H1 (cell line): ENCODE data around the gene PALM3. TPM values are rescaled to one million over a fixed set of nuclear protein-coding genes. Genes with fewer than 3 reads are reported as not detected.

Experiments
- CTCF ChIA-PET: fragments of 300-600 bp; sonication (Branson Sonifier 250); formaldehyde crosslinking; loops from one replicate; lab custom pipeline; 2021; ENCODE audit not compliant: partially characterized antibody; lab: Charles Lee
- POLR2A ChIA-PET: fragments of 300-600 bp; sonication (Branson Sonifier 250); formaldehyde crosslinking; loops from one replicate; lab custom pipeline; 2021; ENCODE audit warnings: inconsistent platforms; ENCODE audit not compliant: partially characterized antibody; lab: Charles Lee
- DNase-seq, 2 experiments: peaks; one replicate each; pipeline versions ENCODE4 v3.0.0 to v3.0.0-alpha.2; 2010 to 2022; ENCODE audit warnings: low spot score in 2 of 2, low read depth in 1 of 2, mixed read lengths in 1 of 2
- FAIRE-seq: peaks from 2 replicates; lab custom pipeline; 2011; peaks lifted over from hg19 to GRCh38; lab: Jason Lieb, UNC
- H2AFZ ChIP-seq: 2 replicates; pipeline ENCODE4 v1.8.1; 2012; ENCODE audit warnings: low read length, inconsistent platforms
- H2AK5ac ChIP-seq: 2 replicates; pipeline ENCODE4 v1.6.1; 2013; ENCODE audit warnings: low read depth, low read length
- H2BK120ac ChIP-seq: replicated peaks from 2 replicates; pipeline ENCODE3; 2013; ENCODE audit warnings: low read depth, low read length, inconsistent platforms
- H2BK12ac ChIP-seq: 2 replicates; pipeline ENCODE4 v1.6.1; 2013; ENCODE audit warnings: low read depth, low read length
- H2BK15ac ChIP-seq: 2 replicates; pipeline ENCODE4 v1.6.1; 2013; ENCODE audit warnings: low read length
- H2BK20ac ChIP-seq: 2 replicates; pipeline ENCODE4 v1.6.1; 2013; ENCODE audit warnings: low read length
- H2BK5ac ChIP-seq: 2 replicates; pipeline ENCODE4 v1.6.1; 2013; ENCODE audit warnings: low read depth, low read length
- H3K14ac ChIP-seq: 2 replicates; pipeline ENCODE4 v1.6.1; 2013; ENCODE audit warnings: inconsistent platforms; ENCODE audit not compliant: insufficient read length
- H3K18ac ChIP-seq: 2 replicates; pipeline ENCODE4 v1.6.1; 2013; ENCODE audit warnings: low read length; ENCODE audit errors: extremely low read depth
- H3K23ac ChIP-seq: 2 replicates; pipeline ENCODE4 v1.6.1; 2013; ENCODE audit warnings: inconsistent platforms; ENCODE audit not compliant: insufficient read length
- H3K23me2 ChIP-seq: 2 replicates; pipeline ENCODE4 v1.6.1; 2013; ENCODE audit warnings: low read depth, low read length
- H3K27ac ChIP-seq: 2 replicates; pipeline ENCODE4 v1.6.1; 2011; ENCODE audit warnings: low read depth, low read length, inconsistent platforms
- H3K27me3 ChIP-seq, 4 experiments: replicated peaks in 1 of 4; 1 replicate in 1 of 4; 2 replicates in 3 of 4; pipeline versions ENCODE4 v1.6.1 to v1.8.1; 2011 to 2013; ENCODE audit warnings: low read length in 3 of 4, mild to moderate bottlenecking in 3 of 4, inconsistent platforms in 2 of 4, mixed read lengths in 2 of 4, moderate library complexity in 1 of 4; ENCODE audit not compliant: control insufficient read depth in 3 of 4, insufficient read depth in 3 of 4; ENCODE audit errors: extremely low read depth in 1 of 4
- H3K36me3 ChIP-seq, 4 experiments: 2 replicates each; pipeline versions ENCODE4 v1.6.1 to v1.8.1; 2011 to 2013; ENCODE audit warnings: mild to moderate bottlenecking in 4 of 4, low read length in 3 of 4, moderate library complexity in 2 of 4, control low read depth in 1 of 4, inconsistent platforms in 1 of 4; ENCODE audit not compliant: insufficient read depth in 4 of 4, control insufficient read depth in 2 of 4
- H3K4ac ChIP-seq: replicated peaks from 2 replicates; pipeline ENCODE3; 2013; ENCODE audit warnings: low read length, low read depth, mixed read lengths, inconsistent platforms; ENCODE audit not compliant: insufficient read length
- H3K4me1 ChIP-seq, 4 experiments: replicated peaks in 1 of 4; 1 replicate in 1 of 4; 2 replicates in 3 of 4; pipeline versions ENCODE4 v1.6.1 to v1.8.1; 2011 to 2013; ENCODE audit warnings: low read length in 3 of 4, inconsistent platforms in 2 of 4, mixed read lengths in 1 of 4; ENCODE audit not compliant: insufficient read depth in 4 of 4, control insufficient read depth in 3 of 4
- H3K4me2 ChIP-seq, 2 experiments: 2 replicates each; pipeline versions ENCODE4 v1.6.1 to v1.8.1; 2011 to 2013; ENCODE audit warnings: low read depth in 2 of 2, low read length in 2 of 2, control low read depth in 1 of 2, inconsistent platforms in 1 of 2, mild to moderate bottlenecking in 1 of 2; ENCODE audit not compliant: insufficient read depth in 1 of 2
- H3K4me3 ChIP-seq, 4 experiments: fragments of 200-600, 300-600 bp in 1 of 4; sonication (generic), shearing (Covaris generic), sonication (Bioruptor Twin) in 1 of 4; 2 replicates each; pipeline versions ENCODE4 v1.5.1 to v1.8.1; 2011 to 2016; ENCODE audit warnings: low read length in 4 of 4, low read depth in 3 of 4, control low read depth in 2 of 4, inconsistent platforms in 2 of 4, mild to moderate bottlenecking in 2 of 4, mixed read lengths in 1 of 4, moderate library complexity in 1 of 4; ENCODE audit not compliant: insufficient read depth in 2 of 4; ENCODE audit errors: extremely low read depth in 1 of 4
- H3K56ac ChIP-seq: replicated peaks from 2 replicates; pipeline ENCODE3; 2013; ENCODE audit warnings: low read depth, mild to moderate bottlenecking, mixed read lengths, low read length, inconsistent platforms; ENCODE audit not compliant: insufficient read length
- H3K79me1 ChIP-seq: 2 replicates; pipeline ENCODE4 v1.6.1; 2013; ENCODE audit warnings: low read depth, low read length, control low read depth
- H3K79me2 ChIP-seq, 2 experiments: 2 replicates each; pipeline versions ENCODE4 v1.6.1 to v1.8.1; 2012 to 2013; ENCODE audit warnings: low read length in 2 of 2, mild to moderate bottlenecking in 2 of 2, inconsistent platforms in 1 of 2; ENCODE audit not compliant: insufficient read depth in 2 of 2, control insufficient read depth in 1 of 2
- H3K9ac ChIP-seq, 4 experiments: replicated peaks in 1 of 4; 1 replicate in 1 of 4; 2 replicates in 3 of 4; pipeline versions ENCODE4 v1.6.1 to v1.8.1; 2011 to 2013; ENCODE audit warnings: low read depth in 3 of 4, low read length in 3 of 4, control low read depth in 2 of 4, mild to moderate bottlenecking in 2 of 4, moderate library complexity in 2 of 4, inconsistent platforms in 1 of 4; ENCODE audit errors: extremely low read depth in 1 of 4
- H3K9me3 ChIP-seq, 2 experiments: 2 replicates each; pipeline versions ENCODE4 v1.6.1 to v1.8.1; 2012 to 2013; ENCODE audit warnings: mild to moderate bottlenecking in 2 of 2, moderate library complexity in 2 of 2, control low read depth in 1 of 2, inconsistent platforms in 1 of 2, low read depth in 1 of 2, low read length in 1 of 2, mixed read lengths in 1 of 2; ENCODE audit not compliant: insufficient read depth in 2 of 2
- H4K20me1 ChIP-seq, 2 experiments: replicated peaks in 1 of 2; 2 replicates each; pipeline versions ENCODE3 to v1.8.1; 2011 to 2013; ENCODE audit warnings: inconsistent platforms in 2 of 2, low read length in 2 of 2, mild to moderate bottlenecking in 1 of 2; ENCODE audit not compliant: insufficient read depth in 2 of 2, control insufficient read depth in 1 of 2
- H4K5ac ChIP-seq: 2 replicates; pipeline ENCODE4 v1.6.1; 2013; ENCODE audit warnings: low read length, low read depth, mixed read lengths, inconsistent platforms; ENCODE audit not compliant: insufficient read length
- H4K8ac ChIP-seq: 2 replicates; pipeline ENCODE4 v1.8.0; 2013; ENCODE audit warnings: mild to moderate bottlenecking, moderate library complexity, low read length, inconsistent platforms; ENCODE audit not compliant: insufficient read depth; ENCODE audit errors: extremely low read depth
- H4K91ac ChIP-seq: replicated peaks from 2 replicates; pipeline ENCODE3; 2013; ENCODE audit warnings: low read length, mixed read lengths, inconsistent platforms; ENCODE audit not compliant: insufficient read length
- ASH2L ChIP-seq: fragments of 200-600, 300-600 bp; sonication (generic); IDR thresholded peaks from one replicate; pipeline ENCODE4 v1.7.1; 2017; ENCODE audit warnings: low read length
- BACH1 ChIP-seq: IDR thresholded peaks from 2 replicates; pipeline ENCODE4 v1.6.1; 2012; ENCODE audit warnings: low read length, improper control_type of control experiment
- E2F6 ChIP-seq: IDR thresholded peaks from 2 replicates; pipeline ENCODE4 v1.6.1; 2012; ENCODE audit warnings: inconsistent platforms
- KDM4A ChIP-seq: IDR thresholded peaks from one replicate; pipeline ENCODE4 v1.7.1; 2012; ENCODE audit warnings: low read depth, mild to moderate bottlenecking, moderate library complexity, low read length, inconsistent platforms; ENCODE audit not compliant: severe bottlenecking
- KDM5A ChIP-seq: fragments of 200-600 bp; IDR thresholded peaks from 2 replicates; pipeline ENCODE4 v1.7.1; 2012; ENCODE audit warnings: mild to moderate bottlenecking, low read length, inconsistent platforms, mixed read lengths
- PHF8 ChIP-seq: fragments of 200-600 bp; sonication (generic); conservative IDR thresholded peaks from 2 replicates; pipeline ENCODE4 v1.7.1; 2012; ENCODE audit warnings: low read depth, mild to moderate bottlenecking, inconsistent platforms, low read length, moderate library complexity
- RFX5 ChIP-seq: IDR thresholded peaks from 2 replicates; pipeline ENCODE4 v1.6.1; 2011; ENCODE audit warnings: low read depth, low read length, improper control_type of control experiment, borderline replicate concordance
- SIRT6 ChIP-seq: IDR thresholded peaks from one replicate; pipeline ENCODE4 v1.7.1; 2012; ENCODE audit warnings: low read length, inconsistent platforms
- TBP ChIP-seq: IDR thresholded peaks from 2 replicates; pipeline ENCODE4 v1.6.1; 2011; ENCODE audit warnings: low read depth, low read length, improper control_type of control experiment
- USF2 ChIP-seq: IDR thresholded peaks from 2 replicates; pipeline ENCODE4 v1.6.1; 2011; ENCODE audit warnings: low read length, improper control_type of control experiment
- WGBS, 2 experiments: shearing (Covaris generic) in 1 of 2; methylation state at CpG; one replicate each; pipeline versions ENCODE4 v1.1.6 to v1.1.7; 2013 to 2015; ENCODE audit warnings: low lambda C conversion rate in 2 of 2, mixed read lengths in 2 of 2, inconsistent platforms in 1 of 2, low coverage in 1 of 2, missing lambda C conversion rate in 1 of 2; ENCODE audit not compliant: insufficient replicate concordance in 2 of 2, insufficient coverage in 1 of 2, insufficient read length in 1 of 2; ENCODE audit errors: extremely low coverage in 1 of 2, missing lambda C conversion rate in 1 of 2; 5-methylcytosine and 5-hydroxymethylcytosine counted together
- polyA plus RNA-seq, 7 experiments: library from polyadenylated mRNA; depleted of rRNA in 3 of 7; stranded (reverse) in 5 of 7; unstranded in 2 of 7; fragments of >200 nt in 5 of 7; fragments of 200-250 nt in 2 of 7; gene quantifications; 1 replicate in 5 of 7; 2 replicates in 1 of 7; 4 replicates in 1 of 7; pipeline versions ENCODE4 v1.2.1 to v1.2.3, GENCODE V29; 2011 to 2013; ENCODE audit warnings: missing spikeins in 2 of 7, mixed read lengths in 2 of 7
- total RNA-seq: library from RNA; stranded (reverse); fragmentation: NEBNext Ultra II Directional; extraction: Animal tissue kit (Norgen Biotek cat#: 25700); gene quantifications from 2 replicates; pipeline ENCODE4 v1.2.1, GENCODE V29; 2021

Gene PALM3
- total and polyA plus RNA-seq, 2 of the 8 experiments (the other 6 are each of a cell fraction or from before 2014, with no cell fraction given), result 5.8 to 31.3 TPM

GRCh38 chr19:14091081-14091812, 29.4 kb upstream of the PALM3 start:
- H4K91ac ChIP-seq, result no peak overlapping the region
- 1% methylated on average over 38 of the region's 72 CpGs; no CpG with 5 or more reads in 1 of the 2 experiments for WGBS, 2 experiments
- H2BK12ac ChIP-seq, result no peak overlapping the region
- no peak overlapping the region for H3K27ac ChIP-seq
- no peak overlapping the region for H4K8ac ChIP-seq
- peak in 1 of 2 experiments; percentile 76 for DNase-seq
- H3K27me3 ChIP-seq, result peaks cover 0 to 6% (median 2%) of the 10 kb centered on the region in 4 experiments; a peak in 4 of 7 replicates
- H3K4ac ChIP-seq, result no peak overlapping the region
- POLR2A ChIA-PET, result interaction anchor here (1.0 to 1.7 kb wide), 12 partner anchors 10 to 381 kb away, joined by 3 to 6 read pairs (median 4); partner anchors contain the start of genes ASF1B and PRKACA
- peak overlapping the region; percentile 74 to 80 for H3K4me2 ChIP-seq
- H3K79me2 ChIP-seq, result no peaks in the 10 kb centered on the region
- no peak overlapping the region for H3K23ac ChIP-seq
- H3K9me3 ChIP-seq, result peaks cover 8% of the 10 kb centered on the region in 2 experiments; a peak in 3 of 4 replicates
- peak overlapping the region; percentile 48 to 83 (median 63) for H3K4me3 ChIP-seq
- H3K79me1 ChIP-seq, result no peaks in the 10 kb centered on the region
- no peak overlapping the region for H2BK120ac ChIP-seq
- H2AFZ ChIP-seq, result no peak overlapping the region
- no peak overlapping the region for H2BK5ac ChIP-seq
- H4K20me1 ChIP-seq, result peaks cover 4 to 6% of the 10 kb centered on the region in 2 experiments
- no peak for FAIRE-seq
- H3K23me2 ChIP-seq, result peaks cover 11% of the 10 kb centered on the region
- H2BK15ac ChIP-seq, result no peak overlapping the region
- peaks cover 0 to 13% (median 4%) of the 10 kb centered on the region in 4 experiments; a peak in 3 of 8 replicates for H3K36me3 ChIP-seq
- peak overlapping the region; percentile 13 to 73 (median 26); a peak in 3 of 7 replicates for H3K9ac ChIP-seq
- peaks cover 3 to 5% (median 4%) of the 10 kb centered on the region in 4 experiments for H3K4me1 ChIP-seq
- H3K18ac ChIP-seq, result no peak overlapping the region; the same call in 1 of the 2 replicates
- CTCF ChIA-PET, result interaction anchor here (0.8 to 2.2 kb wide), 6 partner anchors 11 to 40 kb away, joined by 3 to 11 read pairs (median 5); a partner anchor contains a TSS
- no peak overlapping the region for H2BK20ac ChIP-seq
- peak overlapping the region; percentile 30 for H3K56ac ChIP-seq
- peak overlapping the region; percentile 22 for H4K5ac ChIP-seq
- no peak overlapping the region for H3K14ac ChIP-seq
- H2AK5ac ChIP-seq, result no peak overlapping the region
- TF ChIP-seq SIRT6 (no peak), RFX5 (no peak), TBP (no peak), BACH1 (no peak), ASH2L (peak; percentile 68), KDM5A (no peak), USF2 (no peak), KDM4A (peak; percentile 90), PHF8 (0 out of 2 replicates have a peak, but pooled peaks have one; percentile 33), E2F6 (no peak)
